Measurements from ENCODE around the gene INPP5E.

Gene INPP5E

DNA sequence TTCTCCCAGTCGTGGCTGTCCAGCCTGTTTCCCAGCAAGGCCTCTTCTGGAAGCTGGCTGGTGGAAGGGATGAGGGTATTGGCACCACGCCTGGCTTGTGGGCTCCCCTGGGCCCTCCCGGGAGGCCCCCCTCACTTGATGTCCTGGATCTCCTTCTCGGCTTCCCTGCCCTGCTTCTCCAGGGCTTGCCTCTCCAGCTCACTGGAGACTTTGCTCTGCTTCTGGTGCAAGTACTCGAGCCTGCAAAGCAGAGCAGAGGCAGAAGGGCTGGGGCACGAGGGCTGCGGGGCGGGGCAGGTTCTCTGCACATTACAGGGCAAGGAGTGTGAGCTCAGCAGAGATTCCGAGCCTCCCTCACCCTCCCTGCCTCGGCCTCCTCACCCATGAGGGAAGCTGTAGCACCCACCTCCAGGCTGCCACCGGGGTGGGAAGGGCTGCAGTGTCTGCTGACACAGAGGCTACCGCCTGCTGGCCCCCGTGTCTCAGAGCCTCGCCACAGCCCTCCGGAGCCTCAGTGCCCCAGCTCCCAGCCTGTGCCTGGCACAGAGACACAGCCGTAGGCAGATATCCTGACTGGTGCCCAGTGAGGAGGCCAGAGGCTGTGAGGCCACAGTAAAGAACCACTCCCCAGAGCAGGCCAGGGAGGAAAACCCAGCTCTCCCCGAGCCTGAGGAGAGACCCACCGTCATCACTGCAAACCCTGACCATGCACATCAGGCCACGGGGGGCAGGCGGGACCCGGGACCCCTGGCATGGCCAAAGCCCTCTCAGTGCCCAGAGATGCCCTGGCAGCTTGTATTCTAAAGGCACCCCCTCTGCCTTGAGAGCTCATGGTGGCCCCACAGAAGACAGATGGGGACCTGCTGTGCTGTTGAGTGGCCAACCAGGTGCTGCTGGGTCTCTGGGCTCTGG is 46.9 kb downstream of the INPP5E start:
- no peak for DNase-seq (ENCODE audit: low read depth)
- no peak overlapping the region for H3K4me3 ChIP-seq (ENCODE audit: control insufficient read depth, low read depth, low read length)
- TF ChIP-seq, protein P1, sequence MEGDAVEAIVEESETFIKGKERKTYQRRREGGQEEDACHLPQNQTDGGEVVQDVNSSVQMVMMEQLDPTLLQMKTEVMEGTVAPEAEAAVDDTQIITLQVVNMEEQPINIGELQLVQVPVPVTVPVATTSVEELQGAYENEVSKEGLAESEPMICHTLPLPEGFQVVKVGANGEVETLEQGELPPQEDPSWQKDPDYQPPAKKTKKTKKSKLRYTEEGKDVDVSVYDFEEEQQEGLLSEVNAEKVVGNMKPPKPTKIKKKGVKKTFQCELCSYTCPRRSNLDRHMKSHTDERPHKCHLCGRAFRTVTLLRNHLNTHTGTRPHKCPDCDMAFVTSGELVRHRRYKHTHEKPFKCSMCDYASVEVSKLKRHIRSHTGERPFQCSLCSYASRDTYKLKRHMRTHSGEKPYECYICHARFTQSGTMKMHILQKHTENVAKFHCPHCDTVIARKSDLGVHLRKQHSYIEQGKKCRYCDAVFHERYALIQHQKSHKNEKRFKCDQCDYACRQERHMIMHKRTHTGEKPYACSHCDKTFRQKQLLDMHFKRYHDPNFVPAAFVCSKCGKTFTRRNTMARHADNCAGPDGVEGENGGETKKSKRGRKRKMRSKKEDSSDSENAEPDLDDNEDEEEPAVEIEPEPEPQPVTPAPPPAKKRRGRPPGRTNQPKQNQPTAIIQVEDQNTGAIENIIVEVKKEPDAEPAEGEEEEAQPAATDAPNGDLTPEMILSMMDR (IDR thresholded peaks at IDR 0.05; ENCODE audit: control insufficient read depth, insufficient read depth, low read depth, low read length, missing control alignments) = no peak

DNA sequence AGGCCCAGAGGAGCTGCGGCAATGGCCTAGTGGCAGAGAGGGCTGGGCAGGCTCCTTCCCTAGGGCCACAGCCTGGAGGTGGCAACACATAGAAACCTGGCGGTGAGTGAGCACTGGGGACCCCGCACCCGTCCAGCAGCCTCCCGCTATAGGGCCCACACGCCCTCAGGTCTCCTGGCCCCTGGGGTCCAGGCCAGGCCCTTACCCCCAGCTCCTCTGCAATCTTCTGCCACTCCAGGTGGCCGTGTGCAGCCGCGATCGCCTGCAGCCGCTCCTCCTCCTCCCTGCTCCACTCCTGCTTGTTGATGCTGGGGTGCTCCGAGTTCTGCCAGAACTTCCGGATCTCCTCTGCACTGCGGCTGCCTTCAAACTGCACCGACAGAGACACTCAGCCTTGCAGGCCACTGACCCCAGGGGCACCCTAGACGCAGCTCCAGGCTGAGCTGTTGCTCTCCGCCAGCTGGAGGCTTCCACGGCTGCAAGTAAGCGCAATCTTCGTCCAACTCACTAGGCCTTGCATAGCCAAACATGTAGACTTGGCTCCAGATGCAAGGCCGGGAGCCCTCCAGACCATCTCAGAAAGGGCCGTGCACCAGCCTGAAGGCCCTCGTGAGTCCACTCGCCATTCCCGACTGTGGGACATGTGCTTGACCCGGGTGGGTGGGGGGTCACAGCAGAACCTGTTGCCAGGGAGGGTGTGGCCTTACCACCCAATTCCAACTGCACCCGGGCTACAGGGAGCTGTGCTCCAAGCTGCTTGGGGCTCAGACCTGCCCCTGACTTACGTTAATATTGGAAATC is 47.7 kb downstream of the INPP5E start:
- DNase-seq (ENCODE audit: low read depth) = no peak
- TF ChIP-seq, protein P1 (IDR thresholded peaks at IDR 0.05; ENCODE audit: control insufficient read depth, insufficient read depth, low read depth, low read length, missing control alignments) = no peak
- H3K4me3 ChIP-seq (ENCODE audit: control insufficient read depth, low read depth, low read length) = no peak overlapping the region

DNA sequence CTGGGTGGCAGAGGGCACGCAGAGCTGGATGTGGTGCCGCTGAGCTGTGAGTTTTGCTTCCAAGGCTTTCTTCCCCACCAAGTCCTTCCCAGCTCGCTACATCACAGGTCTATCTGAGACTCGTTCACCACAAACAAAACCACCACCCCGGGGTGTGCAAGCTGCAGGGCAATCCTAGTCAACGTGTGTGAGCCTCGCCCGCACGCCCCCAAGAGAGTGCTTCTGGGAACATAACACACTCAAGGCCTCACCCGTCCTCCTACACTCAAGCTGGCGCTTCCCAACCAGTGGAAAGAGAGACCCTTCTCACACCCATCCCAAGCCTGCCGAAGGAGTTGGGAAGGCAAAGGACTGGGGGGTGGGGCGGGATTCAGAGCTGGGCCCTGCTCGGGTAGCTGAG is 50.2 kb downstream of the INPP5E start:
- TF ChIP-seq, protein P1 (IDR thresholded peaks at IDR 0.05; ENCODE audit: control insufficient read depth, insufficient read depth, low read depth, low read length, missing control alignments) = no peak
- DNase-seq (ENCODE audit: low read depth) = no peak
- no peak overlapping the region for H3K4me3 ChIP-seq (ENCODE audit: control insufficient read depth, low read depth, low read length)

DNA sequence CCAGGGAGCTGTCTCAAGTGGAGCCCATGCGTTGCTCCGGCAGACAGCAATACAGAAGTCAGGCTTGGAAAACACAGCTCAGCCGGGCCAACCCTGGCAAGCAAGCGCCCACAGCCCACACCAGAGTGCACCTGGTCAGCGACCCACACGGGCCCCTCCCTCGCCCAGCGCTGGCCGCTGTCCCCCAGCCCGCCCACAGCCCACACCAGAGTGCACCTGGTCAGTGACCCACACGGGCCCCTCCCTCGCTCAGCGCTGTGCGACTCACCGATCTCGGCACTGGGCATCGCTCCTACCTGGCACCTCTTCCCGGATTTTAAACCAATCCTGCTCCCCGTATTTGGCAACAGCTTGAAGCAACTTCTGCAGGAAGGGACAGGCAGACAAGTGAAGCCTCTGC is 52.4 kb downstream of the INPP5E start:
- TF ChIP-seq, protein P1 (IDR thresholded peaks at IDR 0.05; ENCODE audit: control insufficient read depth, insufficient read depth, low read depth, low read length, missing control alignments) = no peak
- H3K4me3 ChIP-seq (ENCODE audit: control insufficient read depth, low read depth, low read length) = no peak overlapping the region
- DNase-seq (ENCODE audit: low read depth) = no peak

DNA sequence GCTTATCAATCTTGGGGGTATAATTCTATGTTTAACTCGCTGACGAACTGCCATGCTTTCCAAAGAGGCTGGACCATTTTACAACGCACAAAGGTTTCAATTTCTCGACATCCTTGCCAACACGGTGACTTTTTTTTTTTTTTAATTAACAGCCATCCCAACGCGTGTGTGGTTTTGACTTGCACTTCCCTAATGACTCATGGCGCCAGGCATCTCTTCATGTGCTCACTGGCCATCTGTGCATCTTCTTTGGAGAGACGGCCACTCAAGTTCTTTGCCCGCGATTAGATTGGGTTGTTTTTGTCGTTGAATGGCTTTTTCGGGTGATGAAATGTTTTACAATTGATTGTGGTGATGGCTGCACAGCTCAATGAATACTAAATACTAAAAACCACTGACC is 53.6 kb downstream of the INPP5E start:
- no peak overlapping the region for H3K4me3 ChIP-seq (ENCODE audit: control insufficient read depth, low read depth, low read length)
- TF ChIP-seq, protein P1 (IDR thresholded peaks at IDR 0.05; ENCODE audit: control insufficient read depth, insufficient read depth, low read depth, low read length, missing control alignments) = no peak
- no peak for DNase-seq (ENCODE audit: low read depth)

DNA sequence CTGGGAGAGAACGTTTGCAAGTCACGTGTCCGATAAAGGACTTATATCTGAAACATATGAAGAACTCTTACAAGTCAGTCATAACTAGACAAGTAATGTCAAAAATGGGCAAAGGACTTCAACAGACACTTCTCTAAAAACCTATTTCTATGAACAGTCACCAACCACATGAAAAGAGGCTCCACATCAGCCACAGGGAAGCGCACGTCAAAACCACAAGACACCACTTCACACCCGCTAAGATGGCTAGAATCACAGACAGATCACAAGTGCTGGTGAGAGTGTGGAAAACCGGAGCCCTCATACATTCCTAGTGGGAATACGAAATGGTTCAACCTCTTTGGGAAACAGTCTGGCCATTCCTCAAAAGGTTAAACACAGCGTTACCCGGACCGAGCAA is 54.6 kb downstream of the INPP5E start:
- no peak for DNase-seq (ENCODE audit: low read depth)
- TF ChIP-seq, protein P1 (IDR thresholded peaks at IDR 0.05; ENCODE audit: control insufficient read depth, insufficient read depth, low read depth, low read length, missing control alignments) = no peak
- H3K4me3 ChIP-seq (ENCODE audit: control insufficient read depth, low read depth, low read length) = no peak overlapping the region

Measured in AG09309 (cell line).